Regular cardiac myocyte (primary cell): ENCODE data around the gene ALK. TPM values are rescaled to one million over a fixed set of nuclear protein-coding genes. Genes with fewer than 3 reads are reported as not detected.

Experiments used
- total RNA-seq: library from RNA; depleted of rRNA; stranded (reverse); fragments of >200 nt; gene quantifications from 2 replicates; pipeline ENCODE4 v1.2.3, GENCODE V29; 2014

ALK gene
- under 0.01 TPM in 1 of 2 replicates, not detected in the other for total RNA-seq

DNA sequence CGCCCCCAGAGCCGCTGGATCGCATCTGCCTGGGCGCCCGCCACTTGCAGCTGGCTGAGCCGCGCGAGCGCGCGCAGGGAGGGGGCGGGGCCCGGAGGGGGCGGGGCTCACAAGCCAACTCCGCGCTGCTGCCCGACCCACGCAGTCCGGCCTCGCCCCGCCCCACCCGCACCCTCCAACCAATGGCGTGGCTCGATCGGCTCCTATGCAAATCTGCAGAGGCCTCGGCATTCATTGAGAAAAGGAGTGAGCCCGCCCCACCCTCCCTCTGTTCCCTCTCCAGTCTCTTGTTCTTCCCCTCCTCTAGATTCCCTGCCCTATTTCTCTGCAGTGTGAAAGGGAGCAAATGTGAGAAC is at the start of gene ALK:
ALK (minus strand) TSS at position 27 of the 356 bp plus-strand sequence. CDS start 927 bp downstream, outside the sequence.

Other genes starting within 250 kb of the ALK start
- 54.3 and 117 TPM in 2 replicates for gene YPEL5, start 225.4 kb upstream of the ALK start, total RNA-seq